GM23338 (cell line): ENCODE measurements around the gene RAB3IP.

Source experiments
- CTCF ChIP-seq, 2 experiments: fragments of 200-600 bp in 1 of 2; sonication (generic) in 1 of 2; conservative IDR thresholded peaks; 2 replicates each; pipeline versions ENCODE4 v1.5.1 to v1.6.1; 2016 to 2017; ENCODE audit warnings: antibody characterized with exemption in 2 of 2, low read depth in 2 of 2, mild to moderate bottlenecking in 2 of 2, moderate library complexity in 1 of 2
- POLR2AphosphoS5 ChIP-seq: IDR thresholded peaks from 2 replicates; pipeline ENCODE4 v1.6.1; 2016; ENCODE audit warnings: antibody characterized with exemption, low read depth
- STAT1 ChIP-seq: IDR thresholded peaks from one replicate; pipeline ENCODE4 v1.6.1; 2016; ENCODE audit warnings: antibody characterized with exemption; ENCODE audit not compliant: unreplicated experiment

- TF ChIP-seq CTCF (conservative IDR thresholded peaks at IDR 0.05; ENCODE audit: low read depth in 2 of 2) (no peak), POLR2AphosphoS5 (no peak), STAT1 (no peak)
Measured at GRCh38 chr12:69766260-69766659, 27.6 kb downstream of the RAB3IP start.
